ENCODE data around the gene PHLDB2.

DNA sequence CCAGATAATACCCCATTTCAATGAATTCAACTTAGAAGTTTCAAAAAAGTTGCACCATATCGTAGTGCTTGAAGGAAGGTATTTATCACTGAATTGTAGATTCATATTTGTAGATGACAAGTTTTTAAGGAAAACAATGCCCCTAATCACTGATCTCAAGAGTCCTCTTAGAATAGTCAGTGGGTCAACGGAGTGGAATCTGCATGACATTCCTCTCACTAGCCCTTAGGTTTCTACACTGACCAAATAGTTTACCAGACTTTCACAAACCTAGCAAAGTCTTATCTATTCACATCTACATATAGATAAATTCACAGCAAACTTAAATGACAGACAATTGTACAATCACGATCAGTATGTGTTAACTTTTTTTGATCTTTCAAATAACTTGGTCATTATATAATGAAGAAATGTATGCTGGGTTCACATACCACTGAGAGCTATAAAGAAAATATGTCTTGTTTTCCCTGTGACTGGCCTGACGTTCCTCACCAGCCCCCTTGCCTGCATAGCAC, 35.7 kb upstream of the PHLDB2 start:
- TF ChIP-seq EZH2 (IDR thresholded peaks at IDR 0.05; ENCODE audit: low read depth, low read length, severe bottlenecking) (no peak), YY1 (IDR thresholded peaks at IDR 0.05; ENCODE audit: low read depth, low read length) (no peak)
- TF ChIP-seq, protein P1, sequence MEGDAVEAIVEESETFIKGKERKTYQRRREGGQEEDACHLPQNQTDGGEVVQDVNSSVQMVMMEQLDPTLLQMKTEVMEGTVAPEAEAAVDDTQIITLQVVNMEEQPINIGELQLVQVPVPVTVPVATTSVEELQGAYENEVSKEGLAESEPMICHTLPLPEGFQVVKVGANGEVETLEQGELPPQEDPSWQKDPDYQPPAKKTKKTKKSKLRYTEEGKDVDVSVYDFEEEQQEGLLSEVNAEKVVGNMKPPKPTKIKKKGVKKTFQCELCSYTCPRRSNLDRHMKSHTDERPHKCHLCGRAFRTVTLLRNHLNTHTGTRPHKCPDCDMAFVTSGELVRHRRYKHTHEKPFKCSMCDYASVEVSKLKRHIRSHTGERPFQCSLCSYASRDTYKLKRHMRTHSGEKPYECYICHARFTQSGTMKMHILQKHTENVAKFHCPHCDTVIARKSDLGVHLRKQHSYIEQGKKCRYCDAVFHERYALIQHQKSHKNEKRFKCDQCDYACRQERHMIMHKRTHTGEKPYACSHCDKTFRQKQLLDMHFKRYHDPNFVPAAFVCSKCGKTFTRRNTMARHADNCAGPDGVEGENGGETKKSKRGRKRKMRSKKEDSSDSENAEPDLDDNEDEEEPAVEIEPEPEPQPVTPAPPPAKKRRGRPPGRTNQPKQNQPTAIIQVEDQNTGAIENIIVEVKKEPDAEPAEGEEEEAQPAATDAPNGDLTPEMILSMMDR (IDR thresholded peaks at IDR 0.05; ENCODE audit: control extremely low read depth in 1 of 3, insufficient read depth in 1 of 3, low read depth in 1 of 3, low read length in 3 of 3), result no peak

All from H1 (cell line).